Measurements from ENCODE around the gene SLC26A1.

SLC26A1 gene

DNA sequence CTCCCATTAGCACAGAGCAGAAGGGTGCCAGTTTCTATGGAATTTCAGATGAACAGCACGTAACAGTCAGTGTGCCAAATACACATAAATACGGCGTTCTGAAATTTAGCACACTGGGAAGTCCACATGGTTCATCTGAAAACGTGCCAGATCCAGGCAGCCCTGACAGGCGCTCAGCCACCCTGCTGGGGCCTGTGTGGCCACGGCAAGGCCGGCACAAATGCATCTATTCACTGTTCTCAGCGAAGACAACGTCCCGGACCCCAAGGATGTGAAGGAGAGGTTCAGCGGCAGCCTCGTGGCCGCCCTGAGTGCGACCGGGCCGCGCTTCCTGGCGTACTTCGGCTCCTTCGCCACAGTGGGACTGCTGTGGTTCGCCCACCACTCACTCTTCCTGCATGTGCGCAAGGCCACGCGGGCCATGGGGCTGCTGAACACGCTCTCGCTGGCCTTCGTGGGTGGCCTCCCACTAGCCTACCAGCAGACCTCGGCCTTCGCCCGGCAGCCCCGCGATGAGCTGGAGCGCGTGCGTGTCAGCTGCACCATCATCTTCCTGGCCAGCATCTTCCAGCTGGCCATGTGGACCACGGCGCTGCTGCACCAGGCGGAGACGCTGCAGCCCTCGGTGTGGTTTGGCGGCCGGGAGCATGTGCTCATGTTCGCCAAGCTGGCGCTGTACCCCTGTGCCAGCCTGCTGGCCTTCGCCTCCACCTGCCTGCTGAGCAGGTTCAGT lies 35.5 kb downstream of the SLC26A1 start:
- Histone ChIP-seq H3K9ac (ENCODE audit: low read length) (no peak overlapping the region), H3K9me3 (ENCODE audit: low read length) (no peaks in the 10 kb centered on the region), H3K4me3 (ENCODE audit: low read depth, low read length, poor library complexity, severe bottlenecking) (no peak overlapping the region), H4K20me1 (ENCODE audit: insufficient read depth, low read length) (no peaks in the 10 kb centered on the region), H3K27me3 (ENCODE audit: insufficient read depth, low read length) (no peaks in the 10 kb centered on the region), H3F3A (ENCODE audit: insufficient read depth, low read length) (no peaks in the 10 kb centered on the region), H2AFZ (ENCODE audit: low read length) (no peak overlapping the region), H3K4me1 (ENCODE audit: insufficient read depth, low read length, severe bottlenecking) (peaks cover 3% of the 10 kb centered on the region), H3K9me2 (ENCODE audit: low read depth, low read length) (no peaks in the 10 kb centered on the region), H3K36me3 (ENCODE audit: insufficient read depth, low read length) (no peaks in the 10 kb centered on the region; the same call in 1 of the 2 replicates), H3K27ac (ENCODE audit: low read depth, low read length, poor library complexity, severe bottlenecking) (no peak overlapping the region), H3K4me2 (ENCODE audit: low read length) (no peak overlapping the region), H3K79me2 (ENCODE audit: insufficient read depth, low read length) (no peaks in the 10 kb centered on the region)
- TF ChIP-seq, protein P1, sequence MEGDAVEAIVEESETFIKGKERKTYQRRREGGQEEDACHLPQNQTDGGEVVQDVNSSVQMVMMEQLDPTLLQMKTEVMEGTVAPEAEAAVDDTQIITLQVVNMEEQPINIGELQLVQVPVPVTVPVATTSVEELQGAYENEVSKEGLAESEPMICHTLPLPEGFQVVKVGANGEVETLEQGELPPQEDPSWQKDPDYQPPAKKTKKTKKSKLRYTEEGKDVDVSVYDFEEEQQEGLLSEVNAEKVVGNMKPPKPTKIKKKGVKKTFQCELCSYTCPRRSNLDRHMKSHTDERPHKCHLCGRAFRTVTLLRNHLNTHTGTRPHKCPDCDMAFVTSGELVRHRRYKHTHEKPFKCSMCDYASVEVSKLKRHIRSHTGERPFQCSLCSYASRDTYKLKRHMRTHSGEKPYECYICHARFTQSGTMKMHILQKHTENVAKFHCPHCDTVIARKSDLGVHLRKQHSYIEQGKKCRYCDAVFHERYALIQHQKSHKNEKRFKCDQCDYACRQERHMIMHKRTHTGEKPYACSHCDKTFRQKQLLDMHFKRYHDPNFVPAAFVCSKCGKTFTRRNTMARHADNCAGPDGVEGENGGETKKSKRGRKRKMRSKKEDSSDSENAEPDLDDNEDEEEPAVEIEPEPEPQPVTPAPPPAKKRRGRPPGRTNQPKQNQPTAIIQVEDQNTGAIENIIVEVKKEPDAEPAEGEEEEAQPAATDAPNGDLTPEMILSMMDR (IDR thresholded peaks at IDR 0.05; ENCODE audit: low read length) = no peak
- TF ChIP-seq EZH2 (IDR thresholded peaks at IDR 0.05; ENCODE audit: borderline replicate concordance, low read length) = no peak

DNA sequence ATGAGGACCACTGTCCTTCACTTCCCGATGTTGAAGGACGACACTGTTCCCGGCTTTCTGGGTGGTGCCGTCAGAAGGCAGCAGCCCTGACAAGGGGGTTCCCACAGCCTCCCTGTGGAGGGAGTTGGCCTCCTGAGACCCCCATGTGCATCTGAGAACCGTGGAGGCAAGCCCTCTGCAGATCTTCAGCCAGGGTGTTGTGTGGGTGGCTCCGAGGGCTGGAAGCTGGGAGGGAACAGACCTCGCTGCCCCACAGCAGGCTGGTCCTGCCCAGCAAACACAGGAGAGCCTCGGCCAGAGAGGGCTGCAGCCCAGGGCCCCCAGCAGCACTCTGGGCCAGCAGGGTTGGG lies 36.0 kb downstream of the SLC26A1 start:
- Histone ChIP-seq H3K27ac (ENCODE audit: low read depth, low read length, poor library complexity, severe bottlenecking) (no peak overlapping the region), H3K27me3 (ENCODE audit: insufficient read depth, low read length) (no peaks in the 10 kb centered on the region), H3K4me2 (ENCODE audit: low read length) (no peak overlapping the region), H3K9me3 (ENCODE audit: low read length) (no peaks in the 10 kb centered on the region), H3K9ac (ENCODE audit: low read length) (no peak overlapping the region), H3K9me2 (ENCODE audit: low read depth, low read length) (no peaks in the 10 kb centered on the region), H3K4me3 (ENCODE audit: low read depth, low read length, poor library complexity, severe bottlenecking) (no peak overlapping the region), H3K4me1 (ENCODE audit: insufficient read depth, low read length, severe bottlenecking) (peaks cover 3% of the 10 kb centered on the region), H2AFZ (ENCODE audit: low read length) (no peak overlapping the region), H4K20me1 (ENCODE audit: insufficient read depth, low read length) (no peaks in the 10 kb centered on the region), H3F3A (ENCODE audit: insufficient read depth, low read length) (no peaks in the 10 kb centered on the region), H3K36me3 (ENCODE audit: insufficient read depth, low read length) (no peaks in the 10 kb centered on the region; the same call in 1 of the 2 replicates), H3K79me2 (ENCODE audit: insufficient read depth, low read length) (no peaks in the 10 kb centered on the region)
- TF ChIP-seq, protein P1 (IDR thresholded peaks at IDR 0.05; ENCODE audit: low read length) = no peak
- TF ChIP-seq EZH2 (IDR thresholded peaks at IDR 0.05; ENCODE audit: borderline replicate concordance, low read length) = no peak

DNA sequence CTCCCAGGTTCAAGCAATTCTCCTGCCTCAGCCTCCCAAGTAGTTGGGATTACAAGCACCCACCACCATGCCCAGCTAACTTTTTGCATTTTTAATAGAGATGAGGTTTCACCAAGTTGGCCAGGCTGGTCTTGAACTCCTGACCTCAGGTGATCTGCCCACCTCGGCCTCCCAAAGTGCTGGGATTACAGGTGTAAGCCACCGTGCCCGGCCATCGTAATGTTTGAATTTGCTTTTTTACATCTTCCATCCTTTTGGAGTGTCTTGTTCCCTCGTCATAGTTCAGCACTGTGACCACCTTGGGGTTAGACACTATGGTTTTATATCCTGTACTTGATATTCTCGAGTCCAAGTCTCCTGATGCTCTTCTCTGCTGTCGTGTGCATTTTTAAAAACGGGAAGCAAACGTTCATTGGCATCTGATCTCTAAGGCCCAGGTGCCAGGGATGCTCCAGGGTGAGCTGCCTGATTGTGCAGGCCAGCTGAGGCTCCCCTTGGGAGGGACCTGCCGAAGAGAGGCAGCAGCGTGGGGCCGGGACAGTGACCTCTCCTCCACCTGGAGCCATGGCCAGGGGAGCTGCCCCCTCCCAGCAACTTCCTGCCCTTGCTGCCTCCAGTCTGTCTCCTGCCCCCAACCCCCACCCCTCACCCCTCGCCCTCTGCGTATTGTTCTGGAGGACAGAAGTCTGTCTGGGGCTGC lies 36.5 kb downstream of the SLC26A1 start:
- no peak overlapping the region for H3K27ac ChIP-seq (ENCODE audit: low read depth, low read length, poor library complexity, severe bottlenecking)

More for the DNA sequence above, 36.5 kb downstream of the SLC26A1 start:
- H3K79me2 ChIP-seq (ENCODE audit: insufficient read depth, low read length) = no peaks in the 10 kb centered on the region
- no peak overlapping the region for H3K4me2 ChIP-seq (ENCODE audit: low read length)
- no peaks in the 10 kb centered on the region for H3K27me3 ChIP-seq (ENCODE audit: insufficient read depth, low read length)
- no peak overlapping the region for H3K4me3 ChIP-seq (ENCODE audit: low read depth, low read length, poor library complexity, severe bottlenecking)
- H3K9ac ChIP-seq (ENCODE audit: low read length) = no peak overlapping the region
- no peaks in the 10 kb centered on the region for H3K4me1 ChIP-seq (ENCODE audit: insufficient read depth, low read length, severe bottlenecking)
- no peak overlapping the region for H2AFZ ChIP-seq (ENCODE audit: low read length)
- no peaks in the 10 kb centered on the region for H4K20me1 ChIP-seq (ENCODE audit: insufficient read depth, low read length)
- no peaks in the 10 kb centered on the region for H3K9me3 ChIP-seq (ENCODE audit: low read length)
- no peaks in the 10 kb centered on the region for H3F3A ChIP-seq (ENCODE audit: insufficient read depth, low read length)
- H3K9me2 ChIP-seq (ENCODE audit: low read depth, low read length) = no peaks in the 10 kb centered on the region
- TF ChIP-seq, protein P1 (IDR thresholded peaks at IDR 0.05; ENCODE audit: low read length) = no peak
- TF ChIP-seq EZH2 (IDR thresholded peaks at IDR 0.05; ENCODE audit: borderline replicate concordance, low read length) = no peak
- no peaks in the 10 kb centered on the region; the same call in 1 of the 2 replicates for H3K36me3 ChIP-seq (ENCODE audit: insufficient read depth, low read length)
